Kidney epithelial cell (primary cell): Measurements from ENCODE around the gene KRT36. TPM values are rescaled to one million over a fixed set of nuclear protein-coding genes. Genes with fewer than 3 reads are reported as not detected.

ENCODE experiments used
- DNase-seq: peaks from one replicate; pipeline ENCODE4 v3.0.0-alpha.2; 2010; ENCODE audit warnings: low read depth
- H3K27me3 ChIP-seq: 2 replicates; pipeline ENCODE4 v1.6.0; 2011; ENCODE audit warnings: low read length; ENCODE audit not compliant: control insufficient read depth, insufficient read depth
- H3K36me3 ChIP-seq: 2 replicates; pipeline ENCODE4 v1.5.1; 2011; ENCODE audit warnings: low read length; ENCODE audit not compliant: control insufficient read depth, insufficient read depth
- H3K4me3 ChIP-seq: 2 replicates; pipeline ENCODE4 v1.5.1; 2011; ENCODE audit warnings: low read depth, mild to moderate bottlenecking, control low read depth, low read length
- total RNA-seq: library from RNA; depleted of rRNA; stranded (reverse); fragments of >200 nt; gene quantifications from 2 replicates; pipeline ENCODE4 v1.2.3, GENCODE V29; 2015
- TF ChIP-seq, protein P1 (sequence below): IDR thresholded peaks from 2 replicates; pipeline ENCODE4 v1.5.1; 2011; ENCODE audit warnings: mild to moderate bottlenecking, moderate library complexity, low read length, control low read depth, inconsistent platforms; ENCODE audit not compliant: insufficient read depth, poor library complexity, severe bottlenecking

The KRT36 gene
- total RNA-seq, 1 donor from 2014 or later: not detected

DNA sequence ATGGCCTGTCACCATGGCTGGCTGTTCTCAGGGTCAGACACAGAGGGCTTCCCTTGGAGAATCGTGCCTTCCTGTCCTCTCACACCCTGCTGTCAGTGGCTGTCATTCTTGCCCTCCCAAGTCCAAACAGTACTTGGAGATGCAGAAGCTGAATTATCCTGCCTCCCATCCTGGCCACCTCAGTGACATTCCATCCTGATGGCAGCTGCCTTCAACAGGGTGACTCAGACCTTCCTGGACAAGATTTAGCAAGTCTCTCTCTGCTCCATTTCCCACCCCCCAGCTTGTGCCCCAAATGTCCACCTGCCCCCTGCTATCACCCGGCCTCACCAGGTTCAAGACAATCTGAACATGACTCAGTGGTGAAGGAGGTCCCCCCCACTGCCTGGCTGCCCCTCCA lies 4.8 kb upstream of the KRT36 start:
- H3K4me3 ChIP-seq: no peak overlapping the region
- TF ChIP-seq, protein P1, sequence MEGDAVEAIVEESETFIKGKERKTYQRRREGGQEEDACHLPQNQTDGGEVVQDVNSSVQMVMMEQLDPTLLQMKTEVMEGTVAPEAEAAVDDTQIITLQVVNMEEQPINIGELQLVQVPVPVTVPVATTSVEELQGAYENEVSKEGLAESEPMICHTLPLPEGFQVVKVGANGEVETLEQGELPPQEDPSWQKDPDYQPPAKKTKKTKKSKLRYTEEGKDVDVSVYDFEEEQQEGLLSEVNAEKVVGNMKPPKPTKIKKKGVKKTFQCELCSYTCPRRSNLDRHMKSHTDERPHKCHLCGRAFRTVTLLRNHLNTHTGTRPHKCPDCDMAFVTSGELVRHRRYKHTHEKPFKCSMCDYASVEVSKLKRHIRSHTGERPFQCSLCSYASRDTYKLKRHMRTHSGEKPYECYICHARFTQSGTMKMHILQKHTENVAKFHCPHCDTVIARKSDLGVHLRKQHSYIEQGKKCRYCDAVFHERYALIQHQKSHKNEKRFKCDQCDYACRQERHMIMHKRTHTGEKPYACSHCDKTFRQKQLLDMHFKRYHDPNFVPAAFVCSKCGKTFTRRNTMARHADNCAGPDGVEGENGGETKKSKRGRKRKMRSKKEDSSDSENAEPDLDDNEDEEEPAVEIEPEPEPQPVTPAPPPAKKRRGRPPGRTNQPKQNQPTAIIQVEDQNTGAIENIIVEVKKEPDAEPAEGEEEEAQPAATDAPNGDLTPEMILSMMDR: no peak
- H3K36me3 ChIP-seq: no peaks in the 10 kb centered on the region
- no peak for DNase-seq
- no peaks in the 10 kb centered on the region for H3K27me3 ChIP-seq

DNA sequence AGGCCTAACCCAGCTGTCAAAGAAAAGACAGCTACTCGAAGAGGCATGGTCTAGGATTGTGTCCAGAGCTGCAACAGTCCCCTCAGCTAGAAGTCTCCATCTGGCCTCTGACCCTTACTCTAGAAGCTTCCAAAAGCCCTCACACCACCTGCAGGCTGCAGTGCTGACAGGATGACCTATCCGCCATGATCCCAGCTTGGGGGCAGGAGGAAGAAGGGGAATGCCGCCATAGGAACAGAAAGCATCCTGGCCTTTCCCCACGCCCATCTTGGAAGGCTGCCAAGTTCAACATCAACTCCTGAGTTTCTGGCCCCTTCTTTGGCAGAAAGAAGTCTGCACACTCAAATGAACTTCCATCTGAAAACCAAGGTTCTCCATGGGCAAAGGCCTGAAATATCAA lies 3.1 kb upstream of the KRT36 start:
- no peak for DNase-seq

GRCh38 chr17:41492351-41492750 lies 2.6 kb upstream of the KRT36 start:
- Histone ChIP-seq H3K27me3 (no peaks in the 10 kb centered on the region), H3K4me3 (no peak overlapping the region), H3K36me3 (no peaks in the 10 kb centered on the region)
- TF ChIP-seq, protein P1: no peak
- DNase-seq: no peak

More for the DNA sequence above, 3.1 kb upstream of the KRT36 start:
- Histone ChIP-seq H3K27me3 (no peaks in the 10 kb centered on the region), H3K4me3 (no peak overlapping the region), H3K36me3 (no peaks in the 10 kb centered on the region)
- TF ChIP-seq, protein P1: no peak

- Histone ChIP-seq H3K36me3 (no peaks in the 10 kb centered on the region), H3K27me3 (no peaks in the 10 kb centered on the region), H3K4me3 (no peak overlapping the region)
- DNase-seq: no peak
- TF ChIP-seq, protein P1: no peak
These were observed 1.8 kb upstream of the KRT36 start for GRCh38 chr17:41491476-41491875.

DNA sequence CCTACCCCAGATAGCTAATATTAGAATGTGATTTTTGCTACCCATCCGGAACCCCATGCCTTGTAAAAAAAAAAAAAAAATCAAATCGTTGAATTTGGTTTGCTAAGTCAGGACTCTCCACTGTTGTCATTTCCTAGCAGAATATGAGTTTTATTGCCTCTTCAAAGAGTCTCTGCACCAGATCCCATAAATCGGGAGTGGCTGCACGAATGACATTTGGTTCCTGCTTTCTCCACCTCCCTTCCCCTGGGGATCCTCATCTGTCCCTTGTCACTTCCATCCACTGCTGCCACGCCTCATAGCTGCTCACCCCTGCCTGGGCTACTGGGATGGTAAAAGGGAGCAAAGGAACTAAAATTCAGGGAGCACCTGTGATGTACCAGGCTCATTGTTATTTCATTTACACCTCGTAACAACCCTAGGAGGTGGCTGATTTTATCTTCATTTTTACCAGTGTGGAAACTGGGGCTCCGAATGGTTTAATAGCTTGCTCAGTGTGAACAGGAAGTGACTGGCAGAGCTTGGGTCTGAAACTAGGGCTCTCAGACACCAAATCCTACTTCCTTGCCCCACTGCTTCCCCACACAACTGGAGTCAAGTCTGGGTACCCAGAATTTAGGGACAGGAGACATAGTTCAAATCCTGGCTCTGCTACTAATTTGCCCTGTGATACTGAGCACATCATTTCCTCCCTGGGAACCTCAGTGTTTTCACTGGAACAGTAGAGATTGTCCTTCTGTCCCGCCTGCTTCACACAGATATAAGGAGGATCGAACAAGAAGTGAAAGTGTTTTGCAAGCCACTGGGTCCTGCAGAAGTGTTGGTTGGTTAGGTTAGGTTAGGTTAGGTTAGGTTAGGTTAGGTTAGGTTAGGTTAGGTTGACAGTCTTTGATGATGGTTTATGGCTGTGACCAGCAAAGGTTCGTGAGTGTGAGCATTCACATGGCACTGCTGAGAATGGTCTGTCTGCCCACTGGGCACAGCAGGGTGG lies 585 bp upstream of the KRT36 start:
- no peak for DNase-seq
- TF ChIP-seq, protein P1: no peak

More for the DNA sequence above, 585 bp upstream of the KRT36 start:
- H3K27me3 ChIP-seq: no peaks in the 10 kb centered on the region
- no peaks in the 10 kb centered on the region for H3K36me3 ChIP-seq
- H3K4me3 ChIP-seq: no peak overlapping the region
